ENCODE measurements around the gene UBE2R2. TPM values are rescaled to one million over a fixed set of nuclear protein-coding genes. Genes with fewer than 3 reads are reported as not detected.

UBE2R2 gene
- total RNA-seq, 1 donor from 2014 or later: 36.7 TPM

DNA sequence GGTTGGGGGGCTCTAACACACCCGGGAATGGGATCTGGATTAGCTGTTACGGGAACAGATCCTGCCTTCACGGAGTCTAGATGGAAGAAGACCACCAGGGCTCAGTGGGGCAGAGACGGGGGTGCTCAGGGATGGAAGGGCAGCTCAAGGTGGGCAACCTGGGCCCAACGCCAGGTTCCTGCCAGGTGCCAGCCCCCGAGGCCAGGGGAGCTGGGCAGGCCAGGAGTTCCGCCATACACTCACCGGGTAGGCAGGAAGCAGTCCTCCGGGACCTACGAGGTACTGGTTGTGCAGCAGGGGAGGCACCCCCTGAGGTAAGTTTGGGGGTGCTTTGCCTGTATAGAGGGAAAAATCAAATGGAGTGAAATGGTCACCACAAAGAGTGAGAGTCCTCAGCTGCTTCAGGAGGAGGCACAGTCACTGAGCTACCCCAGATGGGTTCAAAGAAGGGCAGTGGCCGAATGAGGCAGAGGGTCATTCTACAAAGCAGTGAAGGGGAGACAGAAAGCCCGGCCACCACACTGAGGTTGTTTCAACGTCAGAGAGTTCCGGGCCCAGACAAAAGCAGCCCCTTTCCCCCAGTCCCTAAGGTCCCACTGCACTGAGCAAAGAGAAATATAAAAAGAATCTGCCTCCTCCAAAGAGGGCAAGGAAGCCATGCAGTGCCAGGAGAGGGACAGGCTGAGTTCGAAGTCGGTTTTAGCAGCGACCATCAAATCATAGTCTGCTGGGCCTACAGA, 110.0 kb downstream of the UBE2R2 start:
- H3K27ac ChIP-seq: no peak overlapping the region
- no peak overlapping the region for H3K4me3 ChIP-seq
- intact Hi-C loops (cut with DNase I): loop anchor here (10.0 kb wide), 1 partner anchor 148 kb away; no protein-coding TSS in a partner anchor
- no peaks in the 10 kb centered on the region for H3K9me3 ChIP-seq
- H3K27me3 ChIP-seq: no peaks in the 10 kb centered on the region
- no peak for ATAC-seq
- H3K4me1 ChIP-seq: peaks cover 2% of the 10 kb centered on the region
- no peak for DNase-seq
- TF ChIP-seq, protein P1, sequence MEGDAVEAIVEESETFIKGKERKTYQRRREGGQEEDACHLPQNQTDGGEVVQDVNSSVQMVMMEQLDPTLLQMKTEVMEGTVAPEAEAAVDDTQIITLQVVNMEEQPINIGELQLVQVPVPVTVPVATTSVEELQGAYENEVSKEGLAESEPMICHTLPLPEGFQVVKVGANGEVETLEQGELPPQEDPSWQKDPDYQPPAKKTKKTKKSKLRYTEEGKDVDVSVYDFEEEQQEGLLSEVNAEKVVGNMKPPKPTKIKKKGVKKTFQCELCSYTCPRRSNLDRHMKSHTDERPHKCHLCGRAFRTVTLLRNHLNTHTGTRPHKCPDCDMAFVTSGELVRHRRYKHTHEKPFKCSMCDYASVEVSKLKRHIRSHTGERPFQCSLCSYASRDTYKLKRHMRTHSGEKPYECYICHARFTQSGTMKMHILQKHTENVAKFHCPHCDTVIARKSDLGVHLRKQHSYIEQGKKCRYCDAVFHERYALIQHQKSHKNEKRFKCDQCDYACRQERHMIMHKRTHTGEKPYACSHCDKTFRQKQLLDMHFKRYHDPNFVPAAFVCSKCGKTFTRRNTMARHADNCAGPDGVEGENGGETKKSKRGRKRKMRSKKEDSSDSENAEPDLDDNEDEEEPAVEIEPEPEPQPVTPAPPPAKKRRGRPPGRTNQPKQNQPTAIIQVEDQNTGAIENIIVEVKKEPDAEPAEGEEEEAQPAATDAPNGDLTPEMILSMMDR (IDR thresholded peaks at IDR 0.05): no peak
- peaks cover 86% of the 10 kb centered on the region for H3K36me3 ChIP-seq

DNA sequence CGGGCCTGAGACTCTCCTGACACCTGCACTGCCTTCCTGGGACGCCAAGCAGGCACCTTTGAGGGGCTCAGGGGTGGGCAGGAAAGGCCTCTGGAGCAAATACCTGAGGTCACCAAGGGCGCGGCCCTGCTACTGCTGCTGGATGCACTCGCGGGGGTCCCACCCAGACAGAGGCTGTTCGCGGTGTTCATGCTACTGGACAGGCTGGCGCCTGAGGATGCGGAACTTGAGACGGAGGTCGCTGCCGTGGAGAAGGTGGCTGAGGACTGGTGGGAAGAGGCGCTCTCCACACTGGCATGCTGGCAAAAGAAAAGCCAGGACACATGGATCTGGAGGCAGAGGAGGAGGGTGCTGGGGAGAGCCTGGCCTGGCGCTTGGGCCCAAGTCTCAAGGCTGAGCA, 110.7 kb downstream of the UBE2R2 start:
- DNase-seq: no peak
- Histone ChIP-seq H3K27ac (no peak overlapping the region), H3K4me3 (no peak overlapping the region), H3K36me3 (peaks cover 86% of the 10 kb centered on the region), H3K9me3 (no peaks in the 10 kb centered on the region), H3K4me1 (peaks cover 2% of the 10 kb centered on the region), H3K27me3 (no peaks in the 10 kb centered on the region)
- no peak for ATAC-seq
- intact Hi-C loops (cut with DNase I): loop anchor here (10.0 kb wide), 1 partner anchor 147 kb away; no protein-coding TSS in a partner anchor
- TF ChIP-seq, protein P1 (IDR thresholded peaks at IDR 0.05): no peak

DNA sequence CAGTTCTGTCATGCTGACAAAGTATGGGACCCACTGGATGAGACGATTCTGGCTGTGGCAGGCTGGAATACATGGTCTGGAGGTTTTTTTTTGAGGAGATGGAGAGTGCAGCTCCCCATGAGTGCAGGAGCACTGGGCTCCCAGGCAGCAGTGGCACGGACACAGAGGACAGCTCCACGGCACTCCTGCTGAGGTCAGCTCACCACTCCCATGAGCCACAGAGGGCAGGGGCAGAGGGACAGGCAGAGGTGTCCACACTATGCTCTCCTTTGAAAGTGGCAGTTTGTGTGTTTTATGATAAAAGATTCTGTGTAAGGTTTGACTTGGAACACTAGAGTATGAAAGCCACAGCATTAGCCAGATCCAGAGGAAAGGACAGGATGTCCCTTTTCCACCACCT, 114.4 kb downstream of the UBE2R2 start:
- no peak overlapping the region for H3K27ac ChIP-seq

DNA sequence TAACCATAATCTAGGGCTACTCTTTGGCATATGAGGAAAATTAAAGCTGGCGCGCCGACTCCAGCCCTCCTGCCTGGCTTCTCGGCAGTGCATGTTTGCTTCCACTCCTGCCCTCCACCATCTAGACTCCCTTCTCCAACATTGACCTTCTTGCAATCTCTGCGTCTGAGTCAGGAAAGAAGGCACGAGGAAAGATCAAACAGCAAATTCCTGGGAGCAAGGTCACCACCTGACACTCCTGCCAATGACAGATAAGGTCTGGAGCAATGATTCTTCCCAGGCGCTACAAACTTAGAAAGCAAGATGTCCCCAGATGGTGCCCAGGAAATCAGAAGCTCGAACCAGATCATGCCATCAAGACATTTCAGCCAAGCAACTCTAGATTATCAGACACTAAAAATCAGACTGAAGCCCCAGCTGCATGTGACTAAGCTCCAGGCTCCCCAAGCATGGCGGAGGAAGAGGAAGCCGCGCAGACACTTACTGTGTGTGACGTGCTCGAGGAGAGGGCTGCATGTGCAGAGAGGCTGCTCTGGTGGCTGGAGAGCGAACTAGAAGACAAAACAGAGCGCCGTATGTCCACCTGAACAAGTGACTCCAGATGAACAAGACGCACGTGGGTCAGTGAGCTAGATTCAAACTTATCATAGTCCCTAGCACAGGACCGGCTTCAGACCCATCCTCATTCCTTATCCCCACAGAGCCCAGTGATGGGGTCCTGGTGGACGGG, 115.3 kb downstream of the UBE2R2 start:
- intact Hi-C loops (cut with DNase I): no loop called here
- H3K36me3 ChIP-seq: peaks cover 85% of the 10 kb centered on the region
- H3K4me1 ChIP-seq: no peaks in the 10 kb centered on the region
- H3K4me3 ChIP-seq: no peak overlapping the region
- H3K9me3 ChIP-seq: no peaks in the 10 kb centered on the region
- TF ChIP-seq, protein P1 (IDR thresholded peaks at IDR 0.05): no peak
- no peak for DNase-seq
- ATAC-seq: no peak
- no peak overlapping the region for H3K27ac ChIP-seq
- H3K27me3 ChIP-seq: no peaks in the 10 kb centered on the region

More for the DNA sequence above, 114.4 kb downstream of the UBE2R2 start:
- intact Hi-C loops (cut with DNase I): no loop called here
- H3K4me1 ChIP-seq: no peaks in the 10 kb centered on the region
- H3K4me3 ChIP-seq: no peak overlapping the region
- H3K9me3 ChIP-seq: no peaks in the 10 kb centered on the region
- TF ChIP-seq, protein P1 (IDR thresholded peaks at IDR 0.05): no peak
- H3K27me3 ChIP-seq: no peaks in the 10 kb centered on the region
- H3K36me3 ChIP-seq: peaks cover 85% of the 10 kb centered on the region
- ATAC-seq: no peak
- no peak for DNase-seq

DNA sequence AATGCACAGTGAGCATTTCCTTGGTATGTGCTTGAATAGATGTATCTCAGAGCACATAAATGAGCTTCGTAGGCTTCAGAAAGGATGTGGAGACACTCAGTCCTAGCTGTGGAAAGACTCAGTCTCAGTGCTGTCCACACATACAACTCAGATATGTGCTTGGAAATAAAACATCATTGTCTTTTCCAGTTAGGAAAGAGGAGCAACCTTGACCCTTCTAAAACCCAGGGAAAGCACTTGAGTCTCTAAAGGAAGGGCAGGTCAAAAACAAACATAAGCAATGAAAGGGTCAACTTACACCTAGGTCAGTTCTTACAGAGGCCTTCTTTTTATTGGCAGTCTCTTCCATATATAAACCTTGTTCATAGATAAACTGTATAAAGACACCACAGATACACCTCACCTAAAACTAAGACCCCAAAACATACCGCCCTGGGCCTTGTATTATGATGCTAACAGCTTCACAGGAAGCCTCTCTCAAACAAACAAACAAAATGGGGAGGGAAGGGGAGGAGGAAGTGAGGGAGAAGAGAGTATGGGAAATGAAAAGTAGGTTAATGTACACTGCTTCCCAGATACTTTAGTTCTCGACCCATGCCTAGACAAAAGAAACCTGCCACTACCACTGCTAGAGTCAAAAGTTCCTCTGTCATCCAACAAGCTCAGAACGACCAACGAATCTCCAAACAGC, 117.4 kb downstream of the UBE2R2 start:
- Histone ChIP-seq H3K4me3 (no peak overlapping the region), H3K9me3 (no peaks in the 10 kb centered on the region), H3K27me3 (no peaks in the 10 kb centered on the region), H3K36me3 (peaks cover 64% of the 10 kb centered on the region), H3K27ac (no peak overlapping the region), H3K4me1 (no peaks in the 10 kb centered on the region)
- no peak for ATAC-seq
- DNase-seq: no peak
- TF ChIP-seq, protein P1 (IDR thresholded peaks at IDR 0.05): no peak
- intact Hi-C loops (cut with DNase I): no loop called here
